Suppressor macrophage treated with lipopolysaccharide for 4 hours (primary cell): ENCODE data around the gene ELP5.

Experiments
- DNase-seq: peaks from one replicate; pipeline ENCODE4 v3.0.0-alpha.2; 2020

Gene ELP5

DNA sequence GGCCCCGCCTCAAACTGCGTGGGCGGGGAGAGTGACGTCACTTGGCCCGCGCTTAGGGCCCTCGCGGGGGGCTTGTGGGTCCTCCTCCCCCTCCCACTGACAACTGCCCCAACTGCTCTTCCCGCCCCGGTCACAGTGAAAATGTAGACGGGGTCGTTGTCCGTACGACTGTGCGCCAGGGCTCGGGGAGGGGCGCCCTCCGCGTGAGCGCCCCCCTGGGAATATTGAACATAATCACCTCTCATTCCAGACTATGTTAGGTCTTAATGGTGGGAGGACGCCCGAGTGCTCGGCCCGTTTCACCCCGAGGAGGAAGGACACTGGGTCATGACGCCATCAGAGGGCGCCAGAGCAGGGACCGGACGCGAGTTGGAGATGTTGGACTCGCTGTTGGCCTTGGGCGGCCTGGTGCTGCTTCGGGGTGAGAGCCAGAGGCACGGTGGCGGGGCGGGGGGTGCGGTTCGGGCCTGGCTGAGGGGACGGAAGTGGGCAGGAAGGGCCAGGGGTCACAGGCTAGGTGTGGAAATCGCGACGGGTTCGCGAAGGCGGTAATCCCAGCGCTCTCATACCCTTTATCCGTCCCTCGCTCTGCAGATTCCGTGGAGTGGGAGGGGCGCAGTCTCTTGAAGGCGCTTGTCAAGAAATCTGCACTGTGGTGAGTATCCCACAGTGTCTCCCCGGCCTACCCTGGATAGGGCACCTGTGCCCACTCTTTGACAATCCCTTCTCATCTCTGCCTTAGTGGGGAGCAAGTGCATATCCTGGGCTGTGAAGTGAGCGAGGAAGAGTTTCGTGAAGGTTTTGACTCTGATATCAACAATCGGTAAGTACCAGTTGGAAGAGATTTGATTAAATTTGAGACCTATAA lies at the start of gene ELP5:
TSS of gene ELP5 (plus strand) at position 40 of the 868 bp plus-strand sequence. CDS start at position 376, 336 bp downstream.
- DNase-seq: peak; percentile 94

GRCh38 chr17:7203391-7203790 lies 48.6 kb upstream of the ELP5 start:
- DNase-seq: no peak

- DNase-seq: no peak
These were observed 47.7 kb upstream of the ELP5 start for GRCh38 chr17:7204336-7204735.

GRCh38 chr17:7204828-7205461 lies 47.1 kb upstream of the ELP5 start:
- DNase-seq: peak; percentile 81

GRCh38 chr17:7205561-7205960 lies 46.5 kb upstream of the ELP5 start:
- no peak for DNase-seq

DNA sequence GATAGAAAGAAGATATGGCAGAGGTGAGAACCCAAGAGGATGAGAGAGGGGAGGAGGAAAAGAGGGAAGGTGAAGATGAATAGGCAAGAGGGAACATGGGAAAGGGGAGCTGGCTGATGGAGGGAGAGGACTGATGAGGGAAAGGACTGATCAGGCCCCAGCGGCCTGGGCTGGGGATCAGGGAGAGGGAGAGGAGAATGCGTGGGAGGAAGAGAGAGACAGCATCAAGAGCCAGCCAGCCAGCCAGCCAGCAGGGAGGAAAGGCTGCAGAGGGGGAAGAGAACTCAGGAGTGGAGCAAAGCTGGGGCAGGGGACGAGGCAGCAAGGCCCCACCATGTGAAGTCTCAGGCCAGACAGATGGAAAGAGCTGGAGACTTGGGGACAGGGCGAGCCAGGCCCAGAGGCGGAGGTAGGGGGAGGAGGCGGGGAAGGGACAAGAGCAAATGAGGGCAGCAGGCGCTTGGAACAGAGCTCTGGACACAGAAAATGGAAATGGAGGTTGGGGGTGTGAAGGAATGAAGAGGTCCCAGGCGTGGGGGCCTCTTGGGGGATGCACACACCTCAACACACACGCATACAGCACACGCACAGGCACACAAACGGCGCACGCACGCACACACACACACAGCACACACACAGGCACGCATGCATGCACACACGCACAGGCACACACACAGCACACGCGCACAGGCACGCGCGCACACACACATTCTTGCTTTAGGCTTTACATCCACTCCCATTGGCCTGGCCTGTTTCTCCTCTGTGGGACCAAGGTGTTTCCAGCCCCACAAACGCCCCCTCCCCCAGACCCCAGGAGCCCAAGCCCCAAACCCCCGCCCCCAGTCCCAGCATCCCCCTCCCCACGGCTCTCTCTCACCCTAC lies 44.7 kb upstream of the ELP5 start:
- DNase-seq: no peak

GRCh38 chr17:7208027-7208571 lies 43.9 kb upstream of the ELP5 start:
- DNase-seq: no peak

DNA sequence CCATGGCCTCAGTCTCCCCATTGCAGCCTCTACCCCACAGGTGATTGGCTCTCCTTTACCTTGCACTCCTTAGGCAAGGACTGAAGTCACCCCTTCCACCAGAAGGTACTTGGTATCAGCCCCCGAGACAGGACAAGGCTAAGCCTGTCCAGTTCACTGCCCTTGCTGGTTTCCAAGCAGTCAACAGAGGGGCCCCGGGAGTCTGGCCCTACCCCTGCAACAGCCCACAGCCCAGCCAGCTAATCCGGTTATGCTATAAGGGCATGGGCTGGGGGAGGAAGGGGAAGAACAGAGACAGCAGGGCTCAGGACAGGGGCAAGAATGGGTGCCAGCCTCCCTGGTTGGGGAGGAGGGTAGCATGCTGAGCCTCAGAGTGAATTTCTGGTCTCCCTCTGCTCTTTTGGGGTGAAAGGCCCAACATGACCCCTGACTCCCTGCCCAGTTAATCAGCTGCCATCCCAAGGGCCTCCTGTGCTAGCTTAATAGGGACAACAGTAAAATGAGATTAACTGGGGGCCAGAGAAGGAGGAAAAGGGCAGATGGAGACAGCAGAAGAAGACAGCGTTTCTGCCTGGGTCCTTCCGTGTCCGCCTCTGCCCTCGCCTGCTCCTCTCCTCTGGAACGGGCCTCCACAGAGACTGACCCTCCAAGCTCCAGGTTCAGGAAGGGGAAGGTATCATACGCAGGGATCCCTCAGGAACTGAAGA lies 43.1 kb upstream of the ELP5 start:
- DNase-seq: no peak

DNA sequence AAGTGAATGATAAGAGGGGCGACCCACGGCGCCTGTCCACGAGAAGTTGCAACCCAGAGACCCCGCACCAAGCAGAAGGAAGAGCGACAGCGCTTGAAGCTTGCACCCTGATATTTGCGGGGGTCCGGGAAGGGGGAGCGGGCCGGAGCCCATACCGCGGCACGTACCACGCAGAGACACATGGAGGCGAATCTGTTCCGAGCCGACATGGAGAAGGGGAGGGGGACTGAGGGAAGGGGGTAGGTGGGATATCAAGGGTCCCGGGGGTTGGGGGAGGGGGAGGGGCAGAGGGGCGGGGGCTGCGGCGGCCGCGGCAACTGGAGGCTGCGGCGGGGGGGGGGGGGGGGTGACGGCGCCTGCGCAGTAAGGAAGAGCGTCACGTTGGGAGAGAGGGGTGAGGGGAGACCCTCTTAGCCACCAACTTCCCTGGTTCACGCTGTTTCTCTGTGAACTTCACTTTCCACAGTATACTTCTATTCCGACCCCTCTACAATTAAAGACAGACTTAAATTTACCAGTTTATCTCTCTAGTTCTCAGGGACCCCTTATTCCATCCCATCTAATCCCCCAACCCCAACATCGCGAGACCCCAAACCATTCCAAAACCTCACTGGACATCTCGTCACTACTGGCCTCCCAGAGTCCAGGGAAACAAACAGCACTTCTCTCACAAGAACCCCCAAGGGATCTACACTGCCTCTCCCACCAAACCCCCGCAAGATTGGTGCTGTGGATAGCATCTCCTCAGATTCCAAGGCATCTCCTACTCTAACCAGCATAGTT lies 40.3 kb upstream of the ELP5 start:
- DNase-seq: no peak

DNA sequence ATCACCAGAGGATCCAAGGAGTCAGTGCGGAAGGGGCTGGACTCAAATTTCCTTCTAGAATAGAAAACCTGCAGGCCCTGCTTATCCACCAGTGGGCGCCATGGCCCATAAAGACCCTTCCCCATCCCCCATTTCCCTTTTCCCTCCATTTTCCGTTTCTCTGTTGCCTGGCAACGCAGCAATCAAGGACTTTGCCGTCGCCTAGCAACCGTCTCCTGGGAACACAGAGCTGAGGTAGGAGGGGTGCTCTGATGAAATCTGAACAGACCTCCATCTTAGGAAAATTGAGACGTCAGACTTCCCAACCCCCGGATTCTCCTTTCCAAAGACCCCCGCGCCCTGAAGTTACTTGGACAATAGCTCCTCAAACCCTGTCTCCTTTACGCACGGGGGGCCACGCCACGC lies 38.1 kb upstream of the ELP5 start:
- DNase-seq: peak; percentile 50

GRCh38 chr17:7214300-7215135 lies 37.5 kb upstream of the ELP5 start:
- DNase-seq: peak; percentile 94

GRCh38 chr17:7215136-7215638 lies 36.8 kb upstream of the ELP5 start:
- DNase-seq: no peak

- no peak for DNase-seq
These were observed 36.3 kb upstream of the ELP5 start for GRCh38 chr17:7215652-7216180.

GRCh38 chr17:7216242-7217112 lies 35.5 kb upstream of the ELP5 start:
- no peak for DNase-seq

GRCh38 chr17:7217113-7217987 lies 34.7 kb upstream of the ELP5 start:
- DNase-seq: peak; percentile 60

DNA sequence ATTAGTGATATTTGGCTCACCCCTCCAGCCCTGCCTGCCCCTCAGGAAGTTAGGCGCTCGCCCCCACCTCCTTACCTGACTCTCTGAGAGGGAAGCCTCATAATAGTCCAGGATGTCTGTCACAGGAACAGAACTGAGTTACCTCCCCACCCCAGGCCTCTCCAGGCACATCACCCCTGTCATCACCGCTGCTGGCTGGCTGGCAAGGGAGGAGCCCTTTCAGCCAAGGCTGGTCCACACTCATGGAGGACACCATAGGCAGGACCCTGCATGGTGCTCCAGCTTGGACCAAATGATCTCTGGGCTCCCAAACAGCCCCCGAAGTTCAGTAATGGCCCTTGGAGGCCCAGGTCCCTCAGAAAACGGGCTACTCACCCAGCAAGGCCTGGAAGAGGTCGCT lies 33.8 kb upstream of the ELP5 start:
- no peak for DNase-seq

DNA sequence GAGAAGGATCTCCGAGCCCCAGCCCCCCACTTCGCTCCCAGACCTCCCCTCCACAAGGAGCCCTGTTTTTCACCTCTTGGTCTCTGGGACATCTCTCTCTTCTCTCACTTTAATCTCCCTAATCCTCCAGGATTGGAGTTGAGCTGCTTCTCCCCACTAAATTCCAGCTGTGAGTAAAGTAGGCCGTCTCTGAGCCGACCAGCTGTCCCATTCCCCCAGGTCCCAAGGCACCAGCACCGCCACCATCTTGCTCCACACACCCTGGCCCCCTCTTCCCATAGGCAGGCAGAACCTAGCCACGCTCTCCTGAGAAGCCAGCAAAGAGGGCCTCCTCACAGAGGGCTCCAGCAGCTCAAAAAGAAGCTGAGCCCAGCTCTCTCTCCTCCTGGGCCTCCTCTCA lies 33.3 kb upstream of the ELP5 start:
- DNase-seq: no peak

GRCh38 chr17:7219229-7219811 lies 32.7 kb upstream of the ELP5 start:
- no peak for DNase-seq
